GM12872 (cell line): ENCODE data around the gene TNFAIP8.

Experiments used
- TF ChIP-seq, protein P1 (sequence below): IDR thresholded peaks from 3 replicates; pipeline ENCODE4 v1.5.1; 2011; ENCODE audit warnings: low read depth, mild to moderate bottlenecking, low read length, moderate library complexity; ENCODE audit not compliant: insufficient read depth

The TNFAIP8 gene

DNA sequence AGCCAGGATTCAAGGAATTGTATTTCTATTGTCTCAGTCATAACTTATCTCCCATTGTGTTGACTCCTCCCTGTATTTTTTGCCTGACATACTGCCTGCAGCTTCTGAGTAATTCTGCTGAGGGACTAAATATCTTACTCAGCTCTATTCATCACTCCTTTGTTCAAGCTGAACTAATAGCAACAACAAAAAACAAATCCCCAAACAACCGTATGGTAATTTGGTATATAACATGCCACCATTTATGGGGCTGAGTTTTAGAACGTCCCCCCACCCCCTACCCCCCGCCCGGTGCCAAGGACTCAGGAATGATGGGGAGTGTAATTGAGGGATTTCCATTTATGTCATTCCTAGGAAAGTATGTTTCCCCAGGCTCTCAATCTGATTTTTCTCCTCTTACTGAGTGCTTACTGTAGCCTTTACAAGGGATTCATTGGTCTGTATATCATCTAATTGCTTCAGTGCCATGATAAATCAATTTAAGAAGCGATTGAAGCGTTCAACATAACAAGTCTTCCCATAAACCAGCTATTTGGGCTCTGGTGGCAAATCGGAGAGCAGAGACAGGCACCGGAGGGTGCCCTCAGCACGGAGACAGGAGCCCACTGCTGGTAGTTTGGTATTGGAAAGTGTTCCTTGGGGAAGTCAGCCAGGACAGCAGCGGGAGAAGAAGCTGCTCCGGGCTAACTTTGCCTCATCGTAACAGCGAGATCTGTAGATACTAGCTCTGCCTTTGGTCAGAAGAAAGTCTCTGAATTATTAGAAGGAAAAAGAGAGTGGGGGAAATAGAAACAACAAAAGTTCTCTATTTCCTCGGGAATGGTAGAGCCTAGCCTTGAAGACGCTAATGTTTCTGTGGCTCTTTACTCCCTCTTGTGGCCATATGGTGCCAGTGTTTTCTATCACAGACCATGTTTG lies 55.8 kb downstream of the TNFAIP8 start:
- TF ChIP-seq, protein P1, sequence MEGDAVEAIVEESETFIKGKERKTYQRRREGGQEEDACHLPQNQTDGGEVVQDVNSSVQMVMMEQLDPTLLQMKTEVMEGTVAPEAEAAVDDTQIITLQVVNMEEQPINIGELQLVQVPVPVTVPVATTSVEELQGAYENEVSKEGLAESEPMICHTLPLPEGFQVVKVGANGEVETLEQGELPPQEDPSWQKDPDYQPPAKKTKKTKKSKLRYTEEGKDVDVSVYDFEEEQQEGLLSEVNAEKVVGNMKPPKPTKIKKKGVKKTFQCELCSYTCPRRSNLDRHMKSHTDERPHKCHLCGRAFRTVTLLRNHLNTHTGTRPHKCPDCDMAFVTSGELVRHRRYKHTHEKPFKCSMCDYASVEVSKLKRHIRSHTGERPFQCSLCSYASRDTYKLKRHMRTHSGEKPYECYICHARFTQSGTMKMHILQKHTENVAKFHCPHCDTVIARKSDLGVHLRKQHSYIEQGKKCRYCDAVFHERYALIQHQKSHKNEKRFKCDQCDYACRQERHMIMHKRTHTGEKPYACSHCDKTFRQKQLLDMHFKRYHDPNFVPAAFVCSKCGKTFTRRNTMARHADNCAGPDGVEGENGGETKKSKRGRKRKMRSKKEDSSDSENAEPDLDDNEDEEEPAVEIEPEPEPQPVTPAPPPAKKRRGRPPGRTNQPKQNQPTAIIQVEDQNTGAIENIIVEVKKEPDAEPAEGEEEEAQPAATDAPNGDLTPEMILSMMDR = peak; percentile 84

DNA sequence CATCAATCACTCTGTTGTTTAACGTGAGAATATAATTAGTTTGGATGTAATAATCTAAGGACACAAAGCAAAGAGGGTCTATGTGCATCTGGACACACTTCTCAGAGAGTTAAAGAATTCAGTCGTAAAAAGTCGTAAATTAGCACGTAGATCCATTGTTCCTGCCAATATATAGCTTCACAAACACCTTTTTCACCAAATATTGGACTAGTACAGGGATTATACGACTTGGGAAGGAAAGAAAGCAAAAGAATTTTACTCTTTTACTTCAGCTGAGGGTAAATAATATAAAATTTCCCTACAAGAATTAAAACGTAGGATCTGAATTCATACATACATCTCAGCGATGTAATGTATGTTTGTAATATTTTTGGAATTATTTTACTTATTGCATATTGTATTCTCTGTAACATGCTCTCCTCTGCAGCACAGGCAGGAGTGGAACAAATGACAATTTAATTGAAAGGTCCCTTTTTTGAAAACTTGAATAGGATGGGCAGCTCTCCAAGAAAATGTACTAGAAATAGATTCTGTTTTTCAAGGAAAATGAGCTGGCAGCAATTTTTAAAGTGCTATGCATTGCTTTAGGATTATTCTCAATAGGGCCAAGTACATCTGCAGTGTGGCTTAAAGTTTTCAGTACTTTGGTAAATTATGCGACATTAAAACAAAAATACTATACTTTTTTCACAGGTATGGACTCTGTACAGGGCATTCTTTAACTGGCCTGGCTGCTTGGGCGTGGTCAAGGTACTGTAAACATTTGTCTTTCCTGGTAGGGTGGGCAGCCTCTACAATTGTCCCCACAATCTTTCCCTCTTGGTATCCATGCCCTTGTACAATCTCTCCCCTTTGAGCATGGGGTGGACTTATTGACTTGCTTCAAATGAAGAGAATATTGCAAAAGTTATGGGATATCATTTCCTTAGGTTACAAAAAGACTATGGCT lies 56.7 kb downstream of the TNFAIP8 start:
- TF ChIP-seq, protein P1 = no peak

DNA sequence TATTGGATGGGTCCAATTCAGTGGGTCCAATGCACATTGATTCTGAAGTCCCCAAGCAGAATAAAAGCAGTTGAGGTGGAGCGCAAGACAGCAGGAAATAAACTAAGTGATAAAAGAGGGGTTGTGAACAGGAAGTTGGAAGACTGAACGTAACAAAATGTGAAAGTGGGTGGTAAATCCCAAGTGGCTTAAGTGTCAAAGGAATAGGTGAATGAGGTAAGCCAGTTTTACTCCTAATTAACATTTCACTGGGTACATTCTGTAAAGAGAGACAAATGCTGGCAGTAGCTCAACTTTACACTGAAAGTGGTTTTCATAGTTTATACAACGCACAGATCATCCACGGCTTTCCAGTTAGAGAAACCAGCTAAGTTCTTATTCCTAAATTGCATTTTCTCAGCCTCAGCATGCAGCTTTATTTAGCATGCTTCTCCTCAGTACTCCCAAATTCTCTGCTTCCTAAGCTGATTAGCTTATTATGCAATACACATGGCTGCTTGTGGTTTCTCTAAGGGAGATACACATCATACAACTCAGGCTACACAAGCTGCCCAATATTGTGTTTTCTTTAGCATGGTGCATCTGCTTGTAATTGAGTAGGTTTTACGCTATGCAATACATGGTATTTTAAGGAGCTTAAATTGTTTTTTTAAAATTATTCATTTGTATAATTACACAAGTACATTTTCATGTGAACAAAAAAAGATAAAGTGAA lies 62.2 kb downstream of the TNFAIP8 start:
- TF ChIP-seq, protein P1 = no peak

DNA sequence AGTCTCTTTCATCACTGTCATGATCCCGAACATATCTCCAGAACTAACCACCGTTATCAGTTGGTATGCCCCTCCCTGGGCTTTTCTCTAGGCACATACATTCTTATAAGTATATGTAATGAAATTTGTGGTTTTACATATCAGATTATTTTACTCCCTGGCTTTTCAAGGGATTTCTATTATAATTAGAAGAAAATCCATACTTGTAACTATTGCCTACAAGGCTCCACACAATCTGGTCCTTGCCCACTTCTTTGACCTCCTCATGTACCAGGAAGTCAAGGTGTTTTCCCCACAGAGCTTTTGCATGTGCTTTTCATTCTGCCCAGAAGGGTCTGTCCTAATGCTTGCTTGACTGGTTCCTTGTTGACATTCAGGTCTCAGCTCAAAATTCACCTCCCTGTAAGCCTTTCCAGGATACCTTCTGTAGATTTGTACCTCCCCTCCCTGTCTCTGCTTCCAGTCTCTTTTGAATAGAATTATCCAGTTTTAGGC lies 62.8 kb downstream of the TNFAIP8 start:
- TF ChIP-seq, protein P1 = peak; percentile 16; the same call in 1 of the 3 replicates

DNA sequence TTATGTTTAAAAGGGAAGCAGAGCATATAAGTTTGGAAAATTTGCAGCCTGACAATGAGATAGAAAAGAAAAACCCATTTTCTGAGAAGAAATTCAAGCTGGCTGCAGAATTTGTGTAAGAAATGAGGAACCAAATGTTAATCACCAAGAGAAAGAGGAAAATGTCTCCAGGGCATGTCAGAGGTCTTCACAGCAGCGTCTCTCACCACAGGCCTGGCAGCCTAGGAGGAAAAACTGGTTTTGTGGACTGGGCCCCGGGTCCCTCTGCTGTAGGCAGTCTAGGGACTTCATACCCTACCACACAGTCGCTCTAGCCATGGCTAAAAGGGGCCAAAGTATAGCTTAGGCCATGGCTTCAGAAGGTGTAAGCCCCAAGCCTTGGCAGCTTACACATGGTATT lies 64.3 kb downstream of the TNFAIP8 start:
- TF ChIP-seq, protein P1 = no peak

DNA sequence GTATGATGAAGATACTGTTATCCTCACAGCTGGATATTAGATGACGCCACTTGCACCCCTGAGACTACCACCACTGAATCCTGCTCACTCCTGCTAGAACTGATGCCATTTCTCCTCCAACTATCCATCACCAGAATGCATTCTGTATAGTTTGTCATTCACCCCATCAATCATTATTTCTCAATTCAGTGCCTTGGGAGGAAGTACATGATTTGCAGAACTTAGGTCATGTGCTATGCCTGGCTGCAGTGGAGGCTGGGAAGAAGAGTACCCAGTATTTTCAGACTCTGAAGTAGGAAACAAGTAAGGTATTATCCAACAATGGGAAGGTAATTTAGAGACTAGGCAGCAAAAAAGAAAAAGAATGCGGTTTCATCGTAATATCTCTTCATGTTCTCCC lies 70.2 kb downstream of the TNFAIP8 start:
- TF ChIP-seq, protein P1 = no peak
